GM21515 (cell line): ENCODE measurements around the gene WWOX.

Source experiments
- ATAC-seq: cut with Tn5 transposase; IDR thresholded peaks from one replicate; pipeline ENCODE4 v1.9.1; 2021; ENCODE audit not compliant: unreplicated experiment

The WWOX gene

GRCh38 chr16:78326731-78327130 is 227.3 kb downstream of the WWOX start:
- ATAC-seq: no peak

- ATAC-seq: no peak
These were observed 232.3 kb downstream of the WWOX start for GRCh38 chr16:78331731-78332130.

- ATAC-seq: no peak
These were observed 234.4 kb downstream of the WWOX start for GRCh38 chr16:78333808-78334207.

GRCh38 chr16:78340590-78340989 is 241.1 kb downstream of the WWOX start:
- ATAC-seq: no peak

GRCh38 chr16:78348068-78348467 is 248.6 kb downstream of the WWOX start:
- ATAC-seq: no peak

- no peak for ATAC-seq
These were observed 249.4 kb downstream of the WWOX start for GRCh38 chr16:78348886-78349285.

GRCh38 chr16:78352184-78352583 is 252.7 kb downstream of the WWOX start:
- no peak for ATAC-seq

GRCh38 chr16:78353640-78354275 is 254.3 kb downstream of the WWOX start:
- ATAC-seq: no peak

- no peak for ATAC-seq
These were observed 263.2 kb downstream of the WWOX start for GRCh38 chr16:78362524-78363135.

- ATAC-seq: no peak
These were observed 264.5 kb downstream of the WWOX start for GRCh38 chr16:78363843-78364555.

GRCh38 chr16:78364556-78364880 is 265.1 kb downstream of the WWOX start:
- ATAC-seq: no peak

GRCh38 chr16:78365366-78365765 is 265.9 kb downstream of the WWOX start:
- ATAC-seq: no peak

GRCh38 chr16:78368121-78369102 is 269.0 kb downstream of the WWOX start:
- no peak for ATAC-seq

- ATAC-seq: no peak
These were observed 272.8 kb downstream of the WWOX start for GRCh38 chr16:78372277-78372676.

- ATAC-seq: no peak
These were observed 275.7 kb downstream of the WWOX start for GRCh38 chr16:78375055-78375679.

- ATAC-seq: no peak
These were observed 277.0 kb downstream of the WWOX start for GRCh38 chr16:78376452-78376851.

- ATAC-seq: no peak
These were observed 277.9 kb downstream of the WWOX start for GRCh38 chr16:78377312-78377711.

- no peak for ATAC-seq
These were observed 281.6 kb downstream of the WWOX start for GRCh38 chr16:78381060-78381459.

- ATAC-seq: no peak
These were observed 283.7 kb downstream of the WWOX start for GRCh38 chr16:78383118-78383517.

- ATAC-seq: no peak
These were observed 285.8 kb downstream of the WWOX start for GRCh38 chr16:78385086-78385805.
